LNCAP (cell line): ENCODE results near the gene PGBD4.

Experiments
- CTCF ChIP-seq: fragments of 450-650 bp; IDR thresholded peaks from 2 replicates; pipeline ENCODE4 v1.5.1; 2017; ENCODE audit warnings: mild to moderate bottlenecking

The PGBD4 gene

GRCh38 chr15:34114739-34115138, 12.9 kb downstream of the PGBD4 start:
- no peak for TF ChIP-seq CTCF

GRCh38 chr15:34116620-34117019, 14.7 kb downstream of the PGBD4 start:
- TF ChIP-seq CTCF: no peak

GRCh38 chr15:34119291-34119690, 17.4 kb downstream of the PGBD4 start:
- TF ChIP-seq CTCF: peak; percentile 24; the same call in 1 of the 2 replicates

GRCh38 chr15:34122771-34123183, 20.9 kb downstream of the PGBD4 start:
- TF ChIP-seq CTCF: no peak

- no peak for TF ChIP-seq CTCF
These were observed 22.8 kb downstream of the PGBD4 start for GRCh38 chr15:34124651-34125050.

GRCh38 chr15:34125945-34126344, 24.1 kb downstream of the PGBD4 start:
- TF ChIP-seq CTCF: no peak

- TF ChIP-seq CTCF: no peak
These were observed 24.6 kb downstream of the PGBD4 start for GRCh38 chr15:34126522-34126921.

- no peak for TF ChIP-seq CTCF
These were observed 27.0 kb downstream of the PGBD4 start for GRCh38 chr15:34128898-34129297.
